Dermis blood vessel endothelial cell (primary cell): ENCODE results near the gene DCDC1. TPM values are rescaled to one million over a fixed set of nuclear protein-coding genes. Genes with fewer than 3 reads are reported as not detected.

Experiments
- DNase-seq: peaks from one replicate; pipeline ENCODE4 v3.0.0; 2010
- total RNA-seq: library from RNA; depleted of rRNA; stranded (reverse); fragments of >200 nt; gene quantifications from 2 replicates; pipeline ENCODE4 v1.2.3, GENCODE V29; 2014

The DCDC1 gene
- total RNA-seq, 1 donor from 2014 or later: 0.17 TPM

- no peak for DNase-seq
Observed at GRCh38 chr11:30830681-30831080, 538.9 kb downstream of the DCDC1 start.

DNA sequence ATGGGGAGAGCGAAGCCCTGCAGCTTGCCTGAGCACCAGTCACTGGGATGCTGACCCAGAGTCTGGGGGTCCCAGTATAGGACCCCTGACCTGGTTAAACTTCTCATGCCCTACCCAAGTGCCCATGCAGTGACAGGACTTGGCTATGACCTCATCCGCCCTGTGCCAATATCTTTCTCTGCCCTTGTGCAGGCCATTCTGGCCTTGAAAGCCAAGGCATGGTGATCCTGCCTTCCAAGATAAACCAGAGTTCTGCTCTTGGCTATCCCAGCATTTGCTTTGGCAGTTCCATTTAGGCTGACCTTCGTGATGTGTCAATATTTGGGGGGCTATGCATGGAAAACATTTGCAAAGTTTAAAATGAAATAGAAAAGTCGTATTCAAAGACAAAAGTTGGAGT, 542.6 kb downstream of the DCDC1 start:
- DNase-seq: no peak

DNA sequence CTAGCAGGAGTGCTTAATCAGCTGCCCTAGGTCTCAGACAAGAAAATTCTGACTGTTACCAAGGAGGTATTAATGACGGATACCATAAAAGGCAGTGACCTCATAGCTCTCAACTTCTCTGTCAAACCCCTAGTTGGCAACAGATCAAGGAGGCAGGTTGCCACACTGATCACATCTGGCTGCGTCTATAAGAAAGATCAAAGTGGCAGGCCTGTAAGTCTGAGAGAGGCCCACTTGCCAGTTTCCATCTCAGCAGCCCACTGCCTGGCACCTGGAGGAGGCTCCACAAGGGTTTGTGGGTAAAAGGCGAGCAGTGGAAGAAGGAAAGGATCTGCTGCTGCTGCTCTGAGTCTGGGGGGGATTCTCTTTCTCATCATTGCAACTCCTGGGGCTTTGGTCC, 543.8 kb downstream of the DCDC1 start:
- DNase-seq: no peak

DNA sequence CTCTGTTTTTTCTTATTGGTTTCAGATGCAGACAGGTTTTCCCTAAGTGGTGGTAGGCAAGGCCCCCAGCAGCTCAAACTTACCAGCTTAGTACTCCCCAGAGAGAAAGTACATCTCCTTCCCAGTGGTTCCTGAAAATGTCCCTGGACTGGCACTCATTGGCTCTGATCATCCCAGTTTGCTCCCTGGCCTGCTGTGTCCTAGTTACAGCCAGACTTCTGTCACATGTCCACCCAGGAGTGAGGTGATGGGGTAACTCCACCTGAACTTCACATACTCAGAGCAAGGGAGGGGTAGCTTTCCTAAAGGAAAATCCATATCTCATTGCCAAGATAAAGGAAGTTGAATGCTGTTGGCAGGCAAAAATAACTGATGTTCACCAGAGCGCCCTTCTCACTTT, 546.4 kb downstream of the DCDC1 start:
- no peak for DNase-seq

DNA sequence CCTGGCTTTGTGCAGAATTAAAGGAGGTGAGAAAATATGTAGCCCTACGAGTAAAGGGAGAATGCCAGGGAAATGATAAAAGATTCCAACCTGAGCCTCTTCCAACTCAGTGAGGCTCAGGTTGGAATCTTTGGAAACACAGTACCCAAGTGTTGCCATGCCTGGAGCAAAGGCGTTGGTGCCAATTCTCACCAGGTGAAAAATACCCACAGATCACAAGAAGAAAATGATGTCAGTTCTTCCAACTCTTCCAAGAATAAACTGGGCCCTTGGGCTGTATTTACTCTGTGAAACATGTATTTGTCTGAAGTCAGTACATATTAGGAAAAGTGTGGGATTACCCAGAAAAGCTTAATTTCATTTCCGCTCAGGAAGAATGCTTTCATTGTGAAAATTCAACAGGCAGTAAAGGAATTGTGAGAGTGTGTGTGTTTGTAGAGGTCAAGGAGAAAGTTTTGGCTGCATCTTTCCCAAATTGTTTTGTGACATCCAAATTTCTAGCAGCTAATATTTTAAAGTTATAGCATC, 548.0 kb downstream of the DCDC1 start:
- DNase-seq: no peak

- no peak for DNase-seq
Observed at GRCh38 chr11:30818721-30819120, 550.8 kb downstream of the DCDC1 start.

GRCh38 chr11:30816959-30817880, 552.3 kb downstream of the DCDC1 start:
- DNase-seq: no peak

DNA sequence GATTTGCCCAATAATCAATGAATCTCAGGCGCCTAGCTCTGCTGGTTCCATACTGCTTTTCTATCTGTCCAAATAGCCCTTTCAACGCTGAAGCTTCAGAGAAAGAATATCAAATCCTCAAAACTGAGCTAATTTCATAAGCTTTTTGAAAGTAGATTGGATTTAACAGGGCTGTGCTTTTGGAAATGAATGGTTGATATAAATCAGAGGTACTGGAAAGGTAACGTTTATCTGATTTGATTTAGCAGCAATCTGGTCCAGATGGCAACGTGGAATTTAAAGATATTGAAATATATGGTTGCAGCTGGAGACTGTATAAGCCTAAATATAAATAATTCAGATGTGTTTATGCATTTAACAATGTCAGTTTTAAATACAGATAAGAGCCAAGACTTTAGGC, 553.9 kb downstream of the DCDC1 start:
- no peak for DNase-seq

- no peak for DNase-seq
Observed at GRCh38 chr11:30814737-30815136, 554.8 kb downstream of the DCDC1 start.

Other genes starting within 250 kb of the DCDC1 start
- 8.2 and 14.8 TPM in 2 replicates for gene DNAJC24, start 121 bp upstream of the DCDC1 start, total RNA-seq
- gene IMMP1L, start 139.9 kb upstream of the DCDC1 start, total RNA-seq: 8.8 and 12.3 TPM in 2 replicates
- 17.5 and 18.9 TPM in 2 replicates for gene ELP4, start 140.0 kb upstream of the DCDC1 start, total RNA-seq